NOMO-1 treated with dmso at 0.1 percent for 144 hours (cell line): ENCODE data around the gene EVA1A.

ENCODE experiments used
- DNase-seq: peaks from one replicate; lab custom pipeline; 2025; ENCODE audit not compliant: unreplicated experiment; lab: John Stamatoyannopoulos, UW

The EVA1A gene

GRCh38 chr2:75564026-75564688, 3.4 kb upstream of the EVA1A start:
- no peak for DNase-seq

GRCh38 chr2:75563591-75563990, 2.9 kb upstream of the EVA1A start:
- DNase-seq: no peak

- DNase-seq: no peak
These were observed 1.8 kb upstream of the EVA1A start for GRCh38 chr2:75562513-75562864.

- no peak for DNase-seq
These were observed 1.1 kb upstream of the EVA1A start for GRCh38 chr2:75561566-75562512.

GRCh38 chr2:75560022-75560767, 544 bp downstream of the EVA1A start:
- no peak for DNase-seq

GRCh38 chr2:75559680-75560021, 1.1 kb downstream of the EVA1A start:
- no peak for DNase-seq

- DNase-seq: no peak
These were observed 1.7 kb downstream of the EVA1A start for GRCh38 chr2:75558786-75559679.

- DNase-seq: no peak
These were observed 2.6 kb downstream of the EVA1A start for GRCh38 chr2:75558136-75558535.

GRCh38 chr2:75557474-75558133, 3.1 kb downstream of the EVA1A start:
- DNase-seq: no peak

GRCh38 chr2:75556679-75557366, 3.9 kb downstream of the EVA1A start:
- DNase-seq: no peak

- DNase-seq: no peak
These were observed 5.0 kb downstream of the EVA1A start for GRCh38 chr2:75555701-75556100.

- no peak for DNase-seq
These were observed 6.7 kb downstream of the EVA1A start for GRCh38 chr2:75553935-75554531.

- DNase-seq: no peak
These were observed 8.5 kb downstream of the EVA1A start for GRCh38 chr2:75552222-75552621.

GRCh38 chr2:75551434-75551833, 9.3 kb downstream of the EVA1A start:
- no peak for DNase-seq

GRCh38 chr2:75549401-75550253, 11.1 kb downstream of the EVA1A start:
- no peak for DNase-seq

- no peak for DNase-seq
These were observed 12.6 kb downstream of the EVA1A start for GRCh38 chr2:75548036-75548573.

GRCh38 chr2:75547345-75548035, 13.2 kb downstream of the EVA1A start:
- DNase-seq: no peak
